Measurements from ENCODE around the gene SRC.

DNA sequence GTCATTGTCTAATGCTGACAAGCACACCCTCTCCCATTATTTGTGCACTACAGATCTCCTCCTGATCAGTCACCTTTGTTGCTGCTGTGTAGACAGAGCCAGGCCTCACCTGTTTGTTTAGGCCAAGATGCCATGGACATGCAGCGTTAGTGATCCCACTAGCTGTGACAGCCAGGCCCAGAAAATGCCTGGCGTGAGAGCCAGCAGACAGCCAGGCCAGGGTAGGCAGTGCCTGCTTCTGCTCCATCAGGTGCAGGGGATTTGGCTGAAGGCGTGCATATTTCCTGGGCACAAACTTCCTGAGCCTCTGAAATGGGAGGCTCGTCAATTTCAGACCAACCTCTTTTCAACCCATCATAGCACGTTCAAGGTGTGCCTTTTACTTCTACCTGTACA, 29.2 kb upstream of the SRC start:
- no peak for TF ChIP-seq EZH2 (IDR thresholded peaks at IDR 0.05; ENCODE audit: low read depth, unreplicated experiment)
- no peak for TF ChIP-seq POLR2AphosphoS5 (IDR thresholded peaks at IDR 0.05; ENCODE audit: low read depth)
- no peak for TF ChIP-seq CTCF (conservative IDR thresholded peaks at IDR 0.05; ENCODE audit: low read depth in 2 of 2)
- no peak for TF ChIP-seq EZH2phosphoT487 (IDR thresholded peaks at IDR 0.05; ENCODE audit: unreplicated experiment)
- no peak for TF ChIP-seq REST (IDR thresholded peaks at IDR 0.05; ENCODE audit: unreplicated experiment)
- TF ChIP-seq CREB1 (CRISPR knock-in tag; IDR thresholded peaks at IDR 0.05; ENCODE audit: low read depth): no peak
- no peak for TF ChIP-seq JUNB (IDR thresholded peaks at IDR 0.05; ENCODE audit: unreplicated experiment)
- no peak for TF ChIP-seq ZNF114 (CRISPR knock-in tag; IDR thresholded peaks at IDR 0.05)
- TF ChIP-seq STAT1 (IDR thresholded peaks at IDR 0.05; ENCODE audit: unreplicated experiment): no peak
- no peak for TF ChIP-seq ETS1 (IDR thresholded peaks at IDR 0.05)
- no peak for TF ChIP-seq NANOG (IDR thresholded peaks at IDR 0.05; ENCODE audit: borderline replicate concordance)
- no peak for TF ChIP-seq ZNF462 (CRISPR knock-in tag; IDR thresholded peaks at IDR 0.05)
- TF ChIP-seq ZNF331 (CRISPR knock-in tag; IDR thresholded peaks at IDR 0.05; ENCODE audit: low read depth): no peak
